Panc1 (cell line): ENCODE measurements around the gene HACD3.

ENCODE experiments used
- POLR2AphosphoS5 ChIP-seq: IDR thresholded peaks from 2 replicates; pipeline ENCODE4 v1.6.1; 2012; ENCODE audit warnings: mild to moderate bottlenecking, low read depth, low read length, moderate library complexity
- SIN3A ChIP-seq: IDR thresholded peaks from 2 replicates; pipeline ENCODE4 v1.6.1; 2012; ENCODE audit warnings: low read depth, mild to moderate bottlenecking, low read length, moderate library complexity, borderline replicate concordance; ENCODE audit not compliant: insufficient read depth
- TF ChIP-seq, protein P1 (sequence below): fragments of 450-650 bp; IDR thresholded peaks from 2 replicates; pipeline ENCODE4 v1.5.1; 2017; ENCODE audit warnings: mild to moderate bottlenecking

- TF ChIP-seq, protein P1, sequence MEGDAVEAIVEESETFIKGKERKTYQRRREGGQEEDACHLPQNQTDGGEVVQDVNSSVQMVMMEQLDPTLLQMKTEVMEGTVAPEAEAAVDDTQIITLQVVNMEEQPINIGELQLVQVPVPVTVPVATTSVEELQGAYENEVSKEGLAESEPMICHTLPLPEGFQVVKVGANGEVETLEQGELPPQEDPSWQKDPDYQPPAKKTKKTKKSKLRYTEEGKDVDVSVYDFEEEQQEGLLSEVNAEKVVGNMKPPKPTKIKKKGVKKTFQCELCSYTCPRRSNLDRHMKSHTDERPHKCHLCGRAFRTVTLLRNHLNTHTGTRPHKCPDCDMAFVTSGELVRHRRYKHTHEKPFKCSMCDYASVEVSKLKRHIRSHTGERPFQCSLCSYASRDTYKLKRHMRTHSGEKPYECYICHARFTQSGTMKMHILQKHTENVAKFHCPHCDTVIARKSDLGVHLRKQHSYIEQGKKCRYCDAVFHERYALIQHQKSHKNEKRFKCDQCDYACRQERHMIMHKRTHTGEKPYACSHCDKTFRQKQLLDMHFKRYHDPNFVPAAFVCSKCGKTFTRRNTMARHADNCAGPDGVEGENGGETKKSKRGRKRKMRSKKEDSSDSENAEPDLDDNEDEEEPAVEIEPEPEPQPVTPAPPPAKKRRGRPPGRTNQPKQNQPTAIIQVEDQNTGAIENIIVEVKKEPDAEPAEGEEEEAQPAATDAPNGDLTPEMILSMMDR: no peak
- TF ChIP-seq POLR2AphosphoS5 (no peak), SIN3A (no peak)
Measured at GRCh38 chr15:65577129-65577996, 47.1 kb downstream of the HACD3 start.
